Measurements from ENCODE around the gene DPH7. TPM values are rescaled to one million over a fixed set of nuclear protein-coding genes. Genes with fewer than 3 reads are reported as not detected.

Gene DPH7
- total and polyA plus RNA-seq, 2 of the 8 experiments (the other 6 are each of a cell fraction or from before 2014, with no cell fraction given), result 44.6 to 45.5 TPM

DNA sequence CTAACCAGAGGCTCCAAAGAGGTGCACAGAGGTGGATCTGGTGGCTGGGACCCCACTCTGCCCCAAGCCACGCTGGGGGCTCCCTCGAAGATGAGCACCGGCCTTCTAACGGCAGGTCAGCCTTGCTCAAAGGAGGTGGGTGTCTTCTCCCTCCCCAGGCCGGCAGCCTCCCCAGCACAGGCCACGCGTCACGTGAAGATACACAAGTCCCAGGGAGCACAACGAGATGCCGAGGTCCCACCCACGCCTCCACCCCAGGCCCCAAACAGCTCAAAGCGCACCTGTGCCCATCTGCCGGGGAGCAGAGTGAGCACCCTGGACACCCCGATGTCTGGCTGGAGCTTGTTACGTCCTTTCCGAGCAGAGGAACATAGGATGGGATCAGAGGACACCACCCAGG is 40.7 kb downstream of the DPH7 start:
- Histone ChIP-seq H2BK20ac (ENCODE audit: low read length) (no peak overlapping the region), H3K36me3 (ENCODE audit: control insufficient read depth in 2 of 4, insufficient read depth in 4 of 4, low read length in 3 of 4) (no peaks in the 10 kb centered on the region), H4K8ac (ENCODE audit: extremely low read depth, insufficient read depth, low read length) (no peak overlapping the region), H3K4me2 (ENCODE audit: insufficient read depth in 1 of 2, low read depth in 2 of 2, low read length in 2 of 2) (no peak overlapping the region), H2BK5ac (ENCODE audit: low read depth, low read length) (no peak overlapping the region), H3K4me1 (replicated peaks in 1 of 4; ENCODE audit: control insufficient read depth in 3 of 4, insufficient read depth in 4 of 4, low read length in 3 of 4) (no peaks in the 10 kb centered on the region; a peak in 3 of 7 replicates), H4K20me1 (replicated peaks in 1 of 2; ENCODE audit: control insufficient read depth in 1 of 2, insufficient read depth in 2 of 2, low read length in 2 of 2) (no peaks in the 10 kb centered on the region), H2BK12ac (ENCODE audit: low read depth, low read length) (no peak overlapping the region), H3K27ac (ENCODE audit: low read depth, low read length) (no peak overlapping the region), H2BK15ac (ENCODE audit: low read length) (no peak overlapping the region), H3K27me3 (replicated peaks in 1 of 4; ENCODE audit: control insufficient read depth in 3 of 4, extremely low read depth in 1 of 4, insufficient read depth in 3 of 4, low read length in 3 of 4) (no peaks in the 10 kb centered on the region), H4K5ac (ENCODE audit: insufficient read length, low read depth, low read length) (no peak overlapping the region), H3K9me3 (ENCODE audit: insufficient read depth in 2 of 2, low read depth in 1 of 2, low read length in 1 of 2) (peaks cover 0 to 2% of the 10 kb centered on the region in 2 experiments; a peak in 1 of 4 replicates), H3K23me2 (ENCODE audit: low read depth, low read length) (no peaks in the 10 kb centered on the region), H3K4ac (replicated peaks; ENCODE audit: insufficient read length, low read depth, low read length) (no peak overlapping the region), H3K4me3 (ENCODE audit: extremely low read depth in 1 of 4, insufficient read depth in 2 of 4, low read depth in 3 of 4, low read length in 4 of 4) (no peak overlapping the region), H2AK5ac (ENCODE audit: low read depth, low read length) (no peak overlapping the region), H2AFZ (ENCODE audit: low read length) (no peak overlapping the region), H3K79me2 (ENCODE audit: control insufficient read depth in 1 of 2, insufficient read depth in 2 of 2, low read length in 2 of 2) (no peaks in the 10 kb centered on the region), H3K56ac (replicated peaks; ENCODE audit: insufficient read length, low read depth, low read length) (no peak overlapping the region), H3K9ac (replicated peaks in 1 of 4; ENCODE audit: extremely low read depth in 1 of 4, low read depth in 3 of 4, low read length in 3 of 4) (no peak overlapping the region), H4K91ac (replicated peaks; ENCODE audit: insufficient read length, low read length) (no peak overlapping the region), H3K23ac (ENCODE audit: insufficient read length) (no peak overlapping the region), H2BK120ac (replicated peaks; ENCODE audit: low read depth, low read length) (no peak overlapping the region), H3K18ac (ENCODE audit: extremely low read depth, low read length) (no peak overlapping the region), H3K14ac (ENCODE audit: insufficient read length) (no peak overlapping the region), H3K79me1 (ENCODE audit: low read depth, low read length) (no peaks in the 10 kb centered on the region)
- DNase-seq (ENCODE audit: low read depth in 1 of 2, low spot score in 2 of 2) (no peak), FAIRE-seq (no peak)
- TF ChIP-seq JUND (IDR thresholded peaks at IDR 0.05; ENCODE audit: low read length) (no peak), NRF1 (IDR thresholded peaks at IDR 0.05; ENCODE audit: low read depth, low read length) (no peak), HDAC2 (IDR thresholded peaks at IDR 0.05; ENCODE audit: borderline replicate concordance in 1 of 2, low read depth in 2 of 2, low read length in 2 of 2) (no peak), HDAC6 (IDR thresholded peaks at IDR 0.05; ENCODE audit: low read depth, low read length) (no peak), ATF2 (IDR thresholded peaks at IDR 0.05; ENCODE audit: low read length) (no peak), EGR1 (IDR thresholded peaks at IDR 0.05; ENCODE audit: borderline replicate concordance, low read depth, low read length) (no peak)
- ChIA-PET CTCF (ENCODE audit: partially characterized antibody) (interaction anchor here (0.9 to 1.3 kb wide), 4 partner anchors 27 to 44 kb away, joined by 3 to 4 read pairs (median 3); no protein-coding TSS in a partner anchor), POLR2A (ENCODE audit: partially characterized antibody) (interaction anchor here (0.8 kb wide), 1 partner anchor 16 kb away, joined by 3 read pairs; no protein-coding TSS in a partner anchor)
- 99% methylated on average over 8 of the region's 16 CpGs; no CpG with 5 or more reads in 1 of the 2 experiments for WGBS, 2 experiments (ENCODE audit: extremely low coverage in 1 of 2, insufficient coverage in 1 of 2, insufficient read length in 1 of 2, insufficient replicate concordance in 2 of 2, low coverage in 1 of 2, low lambda C conversion rate in 2 of 2, missing lambda C conversion rate in 1 of 2)
